Peyer's patch (tissue), 4 donors: ENCODE measurements around the gene GGCT. TPM values are rescaled to one million over a fixed set of nuclear protein-coding genes. Genes with fewer than 3 reads are reported as not detected.

Experiments used
- DNase-seq, 3 donors: peaks; one replicate each; pipeline ENCODE4 v3.0.0-alpha.2; 2017 to 2019
- H3K27ac ChIP-seq, 4 donors: fragments of 200-600 bp; sonication (generic); one replicate each; pipeline ENCODE4 v1.5.1; 2016 to 2019
- H3K27me3 ChIP-seq, 2 donors: fragments of 200-600 bp; sonication (generic); one replicate each; pipeline ENCODE4 v1.5.1; 2019
- H3K36me3 ChIP-seq, 3 donors: fragments of 200-600 bp; sonication (generic); one replicate each; pipeline ENCODE4 v1.5.1; 2016 to 2019
- H3K4me1 ChIP-seq, 4 donors: fragments of 200-600 bp; sonication (generic); one replicate each; pipeline ENCODE4 v1.5.1; 2016 to 2019
- H3K4me3 ChIP-seq, 4 donors: fragments of 200-600 bp; sonication (generic); 1 replicate in 3 of 4; 2 replicates in 1 of 4; pipeline ENCODE4 v1.5.1; 2016 to 2019; ENCODE audit warnings: mild to moderate bottlenecking in 1 of 4
- H3K9me3 ChIP-seq, 4 donors: fragments of 200-600 bp; sonication (generic); one replicate each; pipeline ENCODE4 v1.5.1; 2016 to 2019; ENCODE audit warnings: mild to moderate bottlenecking in 1 of 4
- CTCF ChIP-seq, 6 experiments: fragments of 450-650 bp in 4 of 6; fragments of 200-600 bp in 2 of 6; sonication (generic) in 1 of 6; IDR thresholded peaks; one replicate each; pipeline ENCODE4 v1.5.1; 2017 to 2019; ENCODE audit warnings: antibody characterized with exemption in 6 of 6, mild to moderate bottlenecking in 3 of 6, moderate library complexity in 1 of 6
- POLR2A ChIP-seq, 2 donors: fragments of 450-650 bp; IDR thresholded peaks; one replicate each; pipeline ENCODE4 v1.5.1; 2017; ENCODE audit warnings: antibody characterized with exemption in 2 of 2, mild to moderate bottlenecking in 2 of 2, moderate library complexity in 2 of 2
- total RNA-seq, 4 donors: library from RNA; depleted of rRNA; stranded (reverse); fragments of >200 nt; gene quantifications; one replicate each; pipeline ENCODE4 v1.1.0, GENCODE V29; 2016

Gene GGCT
- total RNA-seq, 4 donors from 2014 or later: 18.1 to 24.8 (median 19.2) TPM

- no peak for DNase-seq
- no peaks in the 10 kb centered on the region for H3K9me3 ChIP-seq
- H3K4me3 ChIP-seq: no peak overlapping the region
- no peaks in the 10 kb centered on the region for H3K4me1 ChIP-seq
- H3K27me3 ChIP-seq: no peaks in the 10 kb centered on the region
- H3K27ac ChIP-seq: no peak overlapping the region
- no peak for TF ChIP-seq CTCF (IDR thresholded peaks at IDR 0.05)
- no peak for TF ChIP-seq POLR2A (IDR thresholded peaks at IDR 0.05)
- H3K36me3 ChIP-seq: no peaks in the 10 kb centered on the region
These were observed 10.1 kb upstream of the GGCT start for GRCh38 chr7:30514776-30515175.

- Histone ChIP-seq H3K36me3 (no peaks in the 10 kb centered on the region), H3K27ac (no peak overlapping the region)
These were observed 9.5 kb upstream of the GGCT start for GRCh38 chr7:30514177-30514576.

GRCh38 chr7:30513762-30514161, 9.1 kb upstream of the GGCT start:
- DNase-seq: no peak
- H3K27me3 ChIP-seq: no peaks in the 10 kb centered on the region
- no peaks in the 10 kb centered on the region for H3K4me1 ChIP-seq
- no peaks in the 10 kb centered on the region for H3K36me3 ChIP-seq
- TF ChIP-seq CTCF (IDR thresholded peaks at IDR 0.05): no peak
- TF ChIP-seq POLR2A (IDR thresholded peaks at IDR 0.05): no peak
- H3K9me3 ChIP-seq: no peaks in the 10 kb centered on the region
- no peak overlapping the region for H3K27ac ChIP-seq
- H3K4me3 ChIP-seq: no peak overlapping the region

More at GRCh38 chr7:30514177-30514576, 9.5 kb upstream of the GGCT start:
- H3K9me3 ChIP-seq: no peaks in the 10 kb centered on the region
- DNase-seq: no peak
- no peaks in the 10 kb centered on the region for H3K4me1 ChIP-seq
- no peak overlapping the region for H3K4me3 ChIP-seq
- no peak for TF ChIP-seq CTCF (IDR thresholded peaks at IDR 0.05)
- no peak for TF ChIP-seq POLR2A (IDR thresholded peaks at IDR 0.05)
- no peaks in the 10 kb centered on the region for H3K27me3 ChIP-seq

GRCh38 chr7:30511973-30512662, 7.5 kb upstream of the GGCT start:
- no peak for DNase-seq
- Histone ChIP-seq H3K36me3 (no peaks in the 10 kb centered on the region), H3K4me1 (no peaks in the 10 kb centered on the region), H3K27ac (no peak overlapping the region), H3K27me3 (no peaks in the 10 kb centered on the region), H3K4me3 (no peak overlapping the region), H3K9me3 (no peaks in the 10 kb centered on the region)
- TF ChIP-seq CTCF (IDR thresholded peaks at IDR 0.05) (no peak), POLR2A (IDR thresholded peaks at IDR 0.05) (no peak)

- no peaks in the 10 kb centered on the region for H3K4me1 ChIP-seq
- no peak for DNase-seq
- H3K27me3 ChIP-seq: no peaks in the 10 kb centered on the region
- H3K9me3 ChIP-seq: no peaks in the 10 kb centered on the region
- no peak overlapping the region for H3K27ac ChIP-seq
- TF ChIP-seq CTCF (IDR thresholded peaks at IDR 0.05) (no peak), POLR2A (IDR thresholded peaks at IDR 0.05) (no peak)
- no peak overlapping the region for H3K4me3 ChIP-seq
- H3K36me3 ChIP-seq: no peaks in the 10 kb centered on the region
These were observed 6.9 kb upstream of the GGCT start for GRCh38 chr7:30511494-30511893.
